Measurements from ENCODE around the gene NIP7. TPM values are rescaled to one million over a fixed set of nuclear protein-coding genes. Genes with fewer than 3 reads are reported as not detected.

NIP7 gene
- total RNA-seq, 1 donor from 2014 or later: 23.7 TPM

DNA sequence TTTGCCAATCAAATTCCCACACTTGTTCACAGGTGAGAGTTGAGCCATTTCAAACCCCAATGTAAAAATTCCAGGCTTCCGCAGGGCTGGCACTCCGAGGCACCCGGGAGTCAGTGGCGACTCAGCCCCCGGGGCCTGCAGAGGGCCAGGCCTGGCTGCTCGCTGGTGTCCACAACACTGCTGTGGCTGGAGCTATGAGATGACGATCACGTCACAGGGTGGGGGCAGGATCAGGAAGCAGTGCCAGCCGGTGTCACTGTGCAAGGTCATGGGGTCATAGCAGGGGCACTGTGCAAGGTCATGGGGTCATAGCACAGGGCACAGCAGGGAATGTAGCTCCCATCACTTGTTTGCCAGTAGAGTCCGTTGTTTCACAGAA is 20.7 kb upstream of the NIP7 start:
- Mint-ChIP-seq H3K27ac (no peak overlapping the region), H3K9me3 (no peaks in the 10 kb centered on the region), H3K4me1 (no peaks in the 10 kb centered on the region), H3K27me3 (ENCODE audit: insufficient read depth, low read depth) (peaks cover 3% of the 10 kb centered on the region), H3K36me3 (peaks cover 31% of the 10 kb centered on the region), H3K4me3 (no peak overlapping the region)
- Histone ChIP-seq H3K4me2 (no peak overlapping the region), H3K79me2 (ENCODE audit: low read depth) (peaks cover 34% of the 10 kb centered on the region), H2AFZ (replicated peaks) (no peak overlapping the region), H3K27ac (no peak overlapping the region), H3K9me3 (ENCODE audit: low read depth) (no peaks in the 10 kb centered on the region), H3F3A (ENCODE audit: low read depth) (peaks cover 3% of the 10 kb centered on the region), H3K4me3 (no peak overlapping the region), H4K20me1 (ENCODE audit: low read depth) (peaks cover 39% of the 10 kb centered on the region), H3K36me3 (no peaks in the 10 kb centered on the region), H3K9ac (no peak overlapping the region), H3K27me3 (no peaks in the 10 kb centered on the region), H3K4me1 (no peaks in the 10 kb centered on the region)
- no peak for DNase-seq (ENCODE audit: low spot score)
- TF ChIP-seq EZH2 (IDR thresholded peaks at IDR 0.05) (no peak), EZH2phosphoT487 (IDR thresholded peaks at IDR 0.05) (no peak)
- TF ChIP-seq, protein P1, sequence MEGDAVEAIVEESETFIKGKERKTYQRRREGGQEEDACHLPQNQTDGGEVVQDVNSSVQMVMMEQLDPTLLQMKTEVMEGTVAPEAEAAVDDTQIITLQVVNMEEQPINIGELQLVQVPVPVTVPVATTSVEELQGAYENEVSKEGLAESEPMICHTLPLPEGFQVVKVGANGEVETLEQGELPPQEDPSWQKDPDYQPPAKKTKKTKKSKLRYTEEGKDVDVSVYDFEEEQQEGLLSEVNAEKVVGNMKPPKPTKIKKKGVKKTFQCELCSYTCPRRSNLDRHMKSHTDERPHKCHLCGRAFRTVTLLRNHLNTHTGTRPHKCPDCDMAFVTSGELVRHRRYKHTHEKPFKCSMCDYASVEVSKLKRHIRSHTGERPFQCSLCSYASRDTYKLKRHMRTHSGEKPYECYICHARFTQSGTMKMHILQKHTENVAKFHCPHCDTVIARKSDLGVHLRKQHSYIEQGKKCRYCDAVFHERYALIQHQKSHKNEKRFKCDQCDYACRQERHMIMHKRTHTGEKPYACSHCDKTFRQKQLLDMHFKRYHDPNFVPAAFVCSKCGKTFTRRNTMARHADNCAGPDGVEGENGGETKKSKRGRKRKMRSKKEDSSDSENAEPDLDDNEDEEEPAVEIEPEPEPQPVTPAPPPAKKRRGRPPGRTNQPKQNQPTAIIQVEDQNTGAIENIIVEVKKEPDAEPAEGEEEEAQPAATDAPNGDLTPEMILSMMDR (IDR thresholded peaks at IDR 0.05): no peak

DNA sequence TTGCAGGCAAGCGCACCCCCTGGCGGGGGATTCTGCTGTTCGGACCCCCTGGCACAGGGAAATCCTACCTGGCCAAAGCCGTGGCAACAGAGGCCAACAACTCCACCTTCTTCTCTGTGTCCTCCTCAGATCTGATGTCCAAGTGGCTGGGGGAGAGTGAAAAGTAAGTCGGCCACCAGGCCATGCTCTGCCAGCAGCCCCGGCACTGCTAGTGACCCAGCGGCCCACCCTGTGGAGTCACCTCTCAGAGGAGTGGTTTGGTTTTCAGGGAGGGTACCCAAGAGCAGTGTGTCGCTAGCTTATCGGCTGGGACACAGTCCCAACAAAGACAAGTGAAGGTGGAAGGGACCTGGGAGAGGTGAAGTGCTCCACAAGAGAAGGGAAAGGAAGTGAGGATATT is 20.2 kb upstream of the NIP7 start:
- H3K36me3 Mint-ChIP-seq: peaks cover 31% of the 10 kb centered on the region
- TF ChIP-seq EZH2phosphoT487 (IDR thresholded peaks at IDR 0.05) (no peak), EZH2 (IDR thresholded peaks at IDR 0.05) (no peak)
- TF ChIP-seq, protein P1 (IDR thresholded peaks at IDR 0.05): no peak
- no peaks in the 10 kb centered on the region for H3K4me1 ChIP-seq
- H3K27me3 ChIP-seq: no peaks in the 10 kb centered on the region
- peak overlapping the region; percentile 11 for H3K4me3 Mint-ChIP-seq
- H4K20me1 ChIP-seq (ENCODE audit: low read depth): peaks cover 40% of the 10 kb centered on the region
- H3K9ac ChIP-seq: no peak overlapping the region
- peaks cover 34% of the 10 kb centered on the region for H3K79me2 ChIP-seq (ENCODE audit: low read depth)
- no peak overlapping the region for H2AFZ ChIP-seq (replicated peaks)
- DNase-seq (ENCODE audit: low spot score): no peak
- no peaks in the 10 kb centered on the region for H3K9me3 ChIP-seq (ENCODE audit: low read depth)
- no peaks in the 10 kb centered on the region for H3K9me3 Mint-ChIP-seq
- peaks cover 3% of the 10 kb centered on the region for H3F3A ChIP-seq (ENCODE audit: low read depth)
- no peaks in the 10 kb centered on the region for H3K4me1 Mint-ChIP-seq
- H3K4me3 ChIP-seq: no peak overlapping the region
- peaks cover 3% of the 10 kb centered on the region for H3K27me3 Mint-ChIP-seq (ENCODE audit: insufficient read depth, low read depth)
- H3K27ac ChIP-seq: no peak overlapping the region
- H3K36me3 ChIP-seq: no peaks in the 10 kb centered on the region
- no peak overlapping the region for H3K27ac Mint-ChIP-seq
- no peak overlapping the region for H3K4me2 ChIP-seq

DNA sequence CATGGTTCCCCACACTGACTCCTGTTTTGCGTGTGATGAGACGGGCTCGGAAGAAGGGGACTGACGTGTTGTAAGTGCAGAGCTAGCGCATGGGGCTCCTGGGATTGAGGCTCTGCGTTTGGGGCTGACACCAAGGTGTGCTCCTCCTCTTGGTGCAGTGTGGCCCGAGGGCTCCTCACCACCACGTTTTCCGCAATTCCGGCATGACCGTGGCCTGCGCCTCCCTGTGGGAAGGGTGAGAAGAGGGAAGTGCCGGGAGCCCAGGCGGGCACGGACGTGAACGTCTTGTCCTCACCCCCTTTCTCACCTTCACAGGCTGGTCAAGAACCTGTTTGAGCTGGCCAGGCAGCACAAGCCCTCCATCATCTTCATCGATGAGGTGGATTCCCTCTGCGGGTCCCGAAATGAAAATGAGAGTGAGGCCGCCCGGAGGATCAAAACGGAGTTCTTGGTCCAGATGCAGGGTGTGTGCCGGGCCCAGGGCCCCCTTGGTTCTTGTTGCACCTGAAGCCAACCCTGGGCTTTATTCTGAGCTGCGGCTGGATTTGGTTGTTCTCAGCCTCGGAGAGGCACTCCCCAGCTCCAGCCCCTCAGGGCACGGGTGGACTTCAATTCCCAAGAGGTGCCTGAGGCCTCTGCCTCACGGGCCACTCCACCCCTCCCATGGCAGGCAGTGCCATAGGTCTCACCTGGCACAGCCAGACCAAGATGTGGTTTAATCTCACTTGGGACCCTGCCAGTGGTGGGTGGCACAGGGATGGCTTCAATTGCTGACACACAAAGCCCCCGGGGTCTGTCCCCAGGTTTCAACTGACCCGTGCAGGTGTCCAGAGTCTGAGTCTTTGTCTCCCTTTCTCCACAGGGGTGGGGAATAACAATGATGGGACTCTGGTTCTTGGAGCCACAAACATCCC is 19.5 kb upstream of the NIP7 start:
- H3K9me3 ChIP-seq (ENCODE audit: low read depth): no peaks in the 10 kb centered on the region
- Mint-ChIP-seq H3K27me3 (ENCODE audit: insufficient read depth, low read depth) (peaks cover 3% of the 10 kb centered on the region), H3K9me3 (no peaks in the 10 kb centered on the region), H3K4me3 (no peak overlapping the region), H3K4me1 (no peaks in the 10 kb centered on the region), H3K36me3 (peaks cover 31% of the 10 kb centered on the region), H3K27ac (no peak overlapping the region)
- H3K4me1 ChIP-seq: no peaks in the 10 kb centered on the region
- no peak overlapping the region for H3K4me2 ChIP-seq
- peaks cover 46% of the 10 kb centered on the region for H4K20me1 ChIP-seq (ENCODE audit: low read depth)
- H3K27me3 ChIP-seq: no peaks in the 10 kb centered on the region
- TF ChIP-seq, protein P1 (IDR thresholded peaks at IDR 0.05): no peak
- TF ChIP-seq EZH2phosphoT487 (IDR thresholded peaks at IDR 0.05) (no peak), EZH2 (IDR thresholded peaks at IDR 0.05) (no peak)
- no peaks in the 10 kb centered on the region for H3K36me3 ChIP-seq
- no peak overlapping the region for H3K9ac ChIP-seq
- DNase-seq (ENCODE audit: low spot score): no peak
- peaks cover 3% of the 10 kb centered on the region for H3F3A ChIP-seq (ENCODE audit: low read depth)
- H3K27ac ChIP-seq: no peak overlapping the region
- no peak overlapping the region for H3K4me3 ChIP-seq
- H2AFZ ChIP-seq (replicated peaks): no peak overlapping the region
- peaks cover 34% of the 10 kb centered on the region for H3K79me2 ChIP-seq (ENCODE audit: low read depth)

All from neural progenitor cell (in vitro differentiated cells).